Measurements from ENCODE around the gene ZNF92. TPM values are rescaled to one million over a fixed set of nuclear protein-coding genes. Genes with fewer than 3 reads are reported as not detected.
A peak's percentile ranks its signal among the peaks of the same experiment; 100 is the strongest.

ZNF92 gene
- total and polyA plus RNA-seq, 2 of the 13 experiments (the other 11 are each of a cell fraction or from before 2014, with no cell fraction given) = 4.0 to 13.2 TPM

DNA sequence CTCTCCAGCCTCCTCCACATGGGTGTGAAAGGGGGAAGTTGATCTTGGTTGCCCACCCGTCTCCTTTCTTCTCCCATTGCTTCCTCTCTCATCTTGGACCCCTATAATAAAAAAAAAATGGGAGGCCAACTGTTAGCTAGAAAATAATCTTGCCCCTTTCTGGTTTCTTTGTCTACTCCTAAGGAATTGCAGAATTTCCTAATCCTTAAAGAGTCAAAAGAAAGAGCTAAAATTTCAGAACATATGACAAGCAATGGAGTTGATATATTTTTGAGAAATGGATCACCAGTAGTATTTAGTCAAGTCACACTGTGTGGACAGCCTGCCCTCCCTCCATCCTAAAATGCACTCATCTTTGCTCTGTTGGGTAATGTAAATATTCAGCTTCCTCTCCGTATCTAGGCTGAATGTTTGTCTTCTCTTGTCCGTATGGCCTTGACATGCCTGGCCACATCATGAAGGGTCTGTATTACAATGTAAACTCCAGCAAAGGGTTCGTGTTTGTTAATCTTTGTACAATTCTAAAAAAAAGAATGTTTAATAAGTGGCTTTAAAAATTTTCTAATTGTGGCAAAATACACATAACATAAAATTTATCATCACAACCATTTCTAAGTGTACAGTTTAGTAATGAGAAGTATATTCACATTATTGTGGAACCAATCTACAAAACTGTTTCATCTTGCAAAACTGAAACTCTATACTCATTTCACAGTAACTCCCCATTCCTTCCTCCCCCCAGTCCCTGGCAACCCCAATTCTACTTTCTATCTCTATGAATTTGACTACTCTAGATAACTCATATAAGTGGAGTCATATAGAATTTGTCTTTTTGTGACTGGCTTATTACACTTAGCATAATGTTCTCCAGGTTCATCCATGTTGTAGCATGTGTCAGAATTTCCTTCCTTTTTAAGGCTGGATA is 71.5 kb downstream of the ZNF92 start (continued):
- TF ChIP-seq, protein P1, sequence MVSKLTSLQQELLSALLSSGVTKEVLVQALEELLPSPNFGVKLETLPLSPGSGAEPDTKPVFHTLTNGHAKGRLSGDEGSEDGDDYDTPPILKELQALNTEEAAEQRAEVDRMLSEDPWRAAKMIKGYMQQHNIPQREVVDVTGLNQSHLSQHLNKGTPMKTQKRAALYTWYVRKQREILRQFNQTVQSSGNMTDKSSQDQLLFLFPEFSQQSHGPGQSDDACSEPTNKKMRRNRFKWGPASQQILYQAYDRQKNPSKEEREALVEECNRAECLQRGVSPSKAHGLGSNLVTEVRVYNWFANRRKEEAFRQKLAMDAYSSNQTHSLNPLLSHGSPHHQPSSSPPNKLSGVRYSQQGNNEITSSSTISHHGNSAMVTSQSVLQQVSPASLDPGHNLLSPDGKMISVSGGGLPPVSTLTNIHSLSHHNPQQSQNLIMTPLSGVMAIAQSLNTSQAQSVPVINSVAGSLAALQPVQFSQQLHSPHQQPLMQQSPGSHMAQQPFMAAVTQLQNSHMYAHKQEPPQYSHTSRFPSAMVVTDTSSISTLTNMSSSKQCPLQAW (CRISPR knock-in tag; IDR thresholded peaks at IDR 0.05) = peak; percentile 80
- no peak for TF ChIP-seq ZNF496 (CRISPR knock-in tag; IDR thresholded peaks at IDR 0.05; ENCODE audit: insufficient replicate concordance)
- TF ChIP-seq MAX (IDR thresholded peaks at IDR 0.05) = peak; percentile 66
- no peak for TF ChIP-seq REL (CRISPR knock-in tag; conservative IDR thresholded peaks at IDR 0.05)
- 0 out of 2 replicates have a peak, but pooled peaks have one; percentile 58 for TF ChIP-seq STAT6 (CRISPR knock-in tag; IDR thresholded peaks at IDR 0.05; ENCODE audit: borderline replicate concordance)
- TF ChIP-seq RAD21 (CRISPR knock-in tag; IDR thresholded peaks at IDR 0.05) = no peak
- TF ChIP-seq, protein P2, sequence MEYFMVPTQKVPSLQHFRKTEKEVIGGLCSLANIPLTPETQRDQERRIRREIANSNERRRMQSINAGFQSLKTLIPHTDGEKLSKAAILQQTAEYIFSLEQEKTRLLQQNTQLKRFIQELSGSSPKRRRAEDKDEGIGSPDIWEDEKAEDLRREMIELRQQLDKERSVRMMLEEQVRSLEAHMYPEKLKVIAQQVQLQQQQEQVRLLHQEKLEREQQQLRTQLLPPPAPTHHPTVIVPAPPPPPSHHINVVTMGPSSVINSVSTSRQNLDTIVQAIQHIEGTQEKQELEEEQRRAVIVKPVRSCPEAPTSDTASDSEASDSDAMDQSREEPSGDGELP (IDR thresholded peaks at IDR 0.05; ENCODE audit: borderline replicate concordance, low read depth) = peak; percentile 31; the same call in 1 of the 2 replicates
- TF ChIP-seq ZBTB8A (CRISPR knock-in tag; IDR thresholded peaks at IDR 0.05; ENCODE audit: borderline replicate concordance, low read depth) = peak; percentile 24; the same call in 1 of the 2 replicates
- TF ChIP-seq ZNF33B (CRISPR knock-in tag; IDR thresholded peaks at IDR 0.05) = no peak
- peak; percentile 57; the same call in 1 of the 2 replicates for TF ChIP-seq ZNF792 (CRISPR knock-in tag; IDR thresholded peaks at IDR 0.05)
- TF ChIP-seq, protein P3, sequence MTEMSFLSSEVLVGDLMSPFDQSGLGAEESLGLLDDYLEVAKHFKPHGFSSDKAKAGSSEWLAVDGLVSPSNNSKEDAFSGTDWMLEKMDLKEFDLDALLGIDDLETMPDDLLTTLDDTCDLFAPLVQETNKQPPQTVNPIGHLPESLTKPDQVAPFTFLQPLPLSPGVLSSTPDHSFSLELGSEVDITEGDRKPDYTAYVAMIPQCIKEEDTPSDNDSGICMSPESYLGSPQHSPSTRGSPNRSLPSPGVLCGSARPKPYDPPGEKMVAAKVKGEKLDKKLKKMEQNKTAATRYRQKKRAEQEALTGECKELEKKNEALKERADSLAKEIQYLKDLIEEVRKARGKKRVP (CRISPR knock-in tag; IDR thresholded peaks at IDR 0.05) = 0 out of 4 replicates have a peak, but pooled peaks of 1 of the 2 experiments have one; percentile 21
- no peak for TF ChIP-seq ZC3H4 (CRISPR knock-in tag; IDR thresholded peaks at IDR 0.05; ENCODE audit: borderline replicate concordance)
- no peak for TF ChIP-seq KLF11 (CRISPR knock-in tag; IDR thresholded peaks at IDR 0.05)
- TF ChIP-seq HDAC2 (CRISPR knock-in tag; IDR thresholded peaks at IDR 0.05) = peak; percentile 97
- no peak for TF ChIP-seq ZNF383 (CRISPR knock-in tag; IDR thresholded peaks at IDR 0.05; ENCODE audit: borderline replicate concordance)
- peak; percentile 89 for TF ChIP-seq NR2F2 (IDR thresholded peaks at IDR 0.05; ENCODE audit: borderline replicate concordance, low read depth)
- TF ChIP-seq ZNF468 (CRISPR knock-in tag; IDR thresholded peaks at IDR 0.05) = no peak
- no peak for TF ChIP-seq NCOA5 (CRISPR knock-in tag; IDR thresholded peaks at IDR 0.05)
- TF ChIP-seq, protein P4, sequence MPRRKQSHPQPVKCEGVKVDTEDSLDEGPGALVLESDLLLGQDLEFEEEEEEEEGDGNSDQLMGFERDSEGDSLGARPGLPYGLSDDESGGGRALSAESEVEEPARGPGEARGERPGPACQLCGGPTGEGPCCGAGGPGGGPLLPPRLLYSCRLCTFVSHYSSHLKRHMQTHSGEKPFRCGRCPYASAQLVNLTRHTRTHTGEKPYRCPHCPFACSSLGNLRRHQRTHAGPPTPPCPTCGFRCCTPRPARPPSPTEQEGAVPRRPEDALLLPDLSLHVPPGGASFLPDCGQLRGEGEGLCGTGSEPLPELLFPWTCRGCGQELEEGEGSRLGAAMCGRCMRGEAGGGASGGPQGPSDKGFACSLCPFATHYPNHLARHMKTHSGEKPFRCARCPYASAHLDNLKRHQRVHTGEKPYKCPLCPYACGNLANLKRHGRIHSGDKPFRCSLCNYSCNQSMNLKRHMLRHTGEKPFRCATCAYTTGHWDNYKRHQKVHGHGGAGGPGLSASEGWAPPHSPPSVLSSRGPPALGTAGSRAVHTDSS (CRISPR knock-in tag; conservative IDR thresholded peaks at IDR 0.05) = no peak
- TF ChIP-seq, protein P5, sequence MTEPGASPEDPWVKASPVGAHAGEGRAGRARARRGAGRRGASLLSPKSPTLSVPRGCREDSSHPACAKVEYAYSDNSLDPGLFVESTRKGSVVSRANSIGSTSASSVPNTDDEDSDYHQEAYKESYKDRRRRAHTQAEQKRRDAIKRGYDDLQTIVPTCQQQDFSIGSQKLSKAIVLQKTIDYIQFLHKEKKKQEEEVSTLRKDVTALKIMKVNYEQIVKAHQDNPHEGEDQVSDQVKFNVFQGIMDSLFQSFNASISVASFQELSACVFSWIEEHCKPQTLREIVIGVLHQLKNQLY (CRISPR knock-in tag; IDR thresholded peaks at IDR 0.05) = peak; percentile 90
